Upper lobe of right lung (tissue), 1 donor: ENCODE data around the gene CSKMT. TPM values are rescaled to one million over a fixed set of nuclear protein-coding genes. Genes with fewer than 3 reads are reported as not detected.
A peak's percentile ranks its signal among the peaks of the same experiment; 100 is the strongest.

Experiments
- ATAC-seq: fragments of 200-7000 bp; cut with Tn5 transposase; one replicate; pipeline ENCODE4 v1.9.1; 2020; ENCODE audit warnings: mild to moderate bottlenecking, moderate library complexity
- DNase-seq: peaks from one replicate; pipeline ENCODE4 v3.0.0-alpha.2; 2020
- H3K27ac ChIP-seq: fragments of 200-600 bp; one replicate; pipeline ENCODE4 v1.8.0; 2022
- H3K27me3 ChIP-seq: fragments of 200-600 bp; one replicate; pipeline ENCODE4 v1.8.0; 2022; ENCODE audit warnings: mild to moderate bottlenecking
- H3K36me3 ChIP-seq: fragments of 200-600 bp; one replicate; pipeline ENCODE4 v1.8.0; 2022
- H3K4me1 ChIP-seq: fragments of 200-600 bp; one replicate; pipeline ENCODE4 v1.8.0; 2022
- H3K4me3 ChIP-seq: fragments of 200-600 bp; one replicate; pipeline ENCODE4 v1.8.0; 2022; ENCODE audit warnings: mild to moderate bottlenecking
- H3K9me3 ChIP-seq: fragments of 200-600 bp; one replicate; pipeline ENCODE4 v1.8.0; 2022
- CTCF ChIP-seq: fragments of 200-600 bp; IDR thresholded peaks from one replicate; pipeline ENCODE4 v1.8.0; 2022; ENCODE audit warnings: antibody characterized with exemption
- intact Hi-C: fragments of 100-400 bp; cut with DNase I; formaldehyde crosslinking; loops from one replicate; pipeline ENCODE4 v1.11.0; 2022
- total RNA-seq: library from RNA; stranded (reverse); fragmentation: NEBNext Ultra II Directional; extraction: Animal tissue kit (Norgen Biotek cat#: 25700); gene quantifications from one replicate; pipeline ENCODE4 v1.2.1, GENCODE V29; 2021
- donor health status: DM: no; HTN: yes; CAD: no; lungs with severe emphysema.

The CSKMT gene
- total RNA-seq, 1 donor from 2014 or later = 14.6 TPM

- Histone ChIP-seq H3K9me3 (no peaks in the 10 kb centered on the region), H3K4me1 (peaks cover 18% of the 10 kb centered on the region), H3K27ac (peak overlapping the region; percentile 90), H3K4me3 (peak overlapping the region; percentile 83), H3K27me3 (no peaks in the 10 kb centered on the region), H3K36me3 (peaks cover 25% of the 10 kb centered on the region)
- no peak for TF ChIP-seq CTCF
- DNase-seq = no peak
- no peak for ATAC-seq
- intact Hi-C loops = no loop called here
Observed at GRCh38 chr11:62622476-62623089, 42.5 kb upstream of the CSKMT start.

GRCh38 chr11:62627713-62628112, 37.4 kb upstream of the CSKMT start:
- no peak for TF ChIP-seq CTCF
- no peak overlapping the region for H3K4me3 ChIP-seq
- no peak for DNase-seq
- H3K36me3 ChIP-seq = peaks cover 76% of the 10 kb centered on the region
- no peak overlapping the region for H3K27ac ChIP-seq
- no peaks in the 10 kb centered on the region for H3K9me3 ChIP-seq
- ATAC-seq = no peak
- intact Hi-C loops = no loop called here
- no peaks in the 10 kb centered on the region for H3K27me3 ChIP-seq
- H3K4me1 ChIP-seq = peaks cover under 1% of the 10 kb centered on the region

GRCh38 chr11:62632492-62632891, 32.6 kb upstream of the CSKMT start:
- Histone ChIP-seq H3K9me3 (no peaks in the 10 kb centered on the region), H3K4me1 (no peaks in the 10 kb centered on the region), H3K36me3 (peaks cover 99% of the 10 kb centered on the region), H3K27ac (no peak overlapping the region), H3K27me3 (no peaks in the 10 kb centered on the region), H3K4me3 (no peak overlapping the region)
- no peak for ATAC-seq
- no peak for TF ChIP-seq CTCF
- intact Hi-C loops = no loop called here
- no peak for DNase-seq

- DNase-seq (no peak), ATAC-seq (no peak)
- Histone ChIP-seq H3K4me1 (peaks cover 16% of the 10 kb centered on the region), H3K4me3 (no peak overlapping the region), H3K9me3 (no peaks in the 10 kb centered on the region), H3K36me3 (peaks cover 45% of the 10 kb centered on the region), H3K27me3 (no peaks in the 10 kb centered on the region), H3K27ac (no peak overlapping the region)
- TF ChIP-seq CTCF = no peak
- intact Hi-C loops = no loop called here
Observed at GRCh38 chr11:62644220-62644619, 20.9 kb upstream of the CSKMT start.

GRCh38 chr11:62645671-62645945, 19.5 kb upstream of the CSKMT start:
- ATAC-seq (no peak), DNase-seq (no peak)
- H3K4me1 ChIP-seq = peaks cover 16% of the 10 kb centered on the region
- no peaks in the 10 kb centered on the region for H3K9me3 ChIP-seq
- TF ChIP-seq CTCF = no peak
- peaks cover 45% of the 10 kb centered on the region for H3K36me3 ChIP-seq
- no peaks in the 10 kb centered on the region for H3K27me3 ChIP-seq
- peak overlapping the region; percentile 92 for H3K4me3 ChIP-seq
- intact Hi-C loops = no loop called here
- H3K27ac ChIP-seq = peak overlapping the region; percentile 96
